ENCODE measurements around the gene SENP6. TPM values are rescaled to one million over a fixed set of nuclear protein-coding genes. Genes with fewer than 3 reads are reported as not detected.
"Not testable (repeated sequence)": the region's sequence is repeated elsewhere in the genome, so short reads cannot be mapped to it uniquely, and the experiment has no call there.

The SENP6 gene
- total RNA-seq, 2 donors from 2014 or later, result 54.6 to 59.8 TPM

DNA sequence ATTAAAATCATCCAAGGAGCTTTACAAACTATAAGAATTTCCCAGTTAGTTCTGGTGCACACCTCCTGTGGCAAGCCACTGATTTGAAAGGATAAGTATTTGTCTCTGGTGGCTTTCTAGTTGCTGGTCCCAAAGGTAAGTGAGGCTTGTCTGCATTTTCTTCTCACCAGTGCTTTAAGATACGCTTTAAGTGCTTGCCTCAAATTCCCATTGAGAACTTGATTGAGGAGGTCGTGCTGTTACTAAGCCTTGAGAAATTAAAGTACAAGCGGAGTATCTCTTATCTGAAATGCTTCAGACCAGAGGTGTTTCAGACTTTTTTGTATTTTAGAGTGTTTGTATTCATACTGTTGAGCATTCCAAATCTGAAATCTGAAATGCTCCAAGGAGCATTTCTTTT lies 117.5 kb downstream of the SENP6 start:
- Histone ChIP-seq H3K4me1 (no peaks in the 10 kb centered on the region), H3K36me3 (peaks cover 24% of the 10 kb centered on the region), H3K27ac (no peak overlapping the region), H3K4me3 (no peak overlapping the region), H3K27me3 (no peaks in the 10 kb centered on the region), H3K9me3 (no peaks in the 10 kb centered on the region)
- TF ChIP-seq, protein P1, sequence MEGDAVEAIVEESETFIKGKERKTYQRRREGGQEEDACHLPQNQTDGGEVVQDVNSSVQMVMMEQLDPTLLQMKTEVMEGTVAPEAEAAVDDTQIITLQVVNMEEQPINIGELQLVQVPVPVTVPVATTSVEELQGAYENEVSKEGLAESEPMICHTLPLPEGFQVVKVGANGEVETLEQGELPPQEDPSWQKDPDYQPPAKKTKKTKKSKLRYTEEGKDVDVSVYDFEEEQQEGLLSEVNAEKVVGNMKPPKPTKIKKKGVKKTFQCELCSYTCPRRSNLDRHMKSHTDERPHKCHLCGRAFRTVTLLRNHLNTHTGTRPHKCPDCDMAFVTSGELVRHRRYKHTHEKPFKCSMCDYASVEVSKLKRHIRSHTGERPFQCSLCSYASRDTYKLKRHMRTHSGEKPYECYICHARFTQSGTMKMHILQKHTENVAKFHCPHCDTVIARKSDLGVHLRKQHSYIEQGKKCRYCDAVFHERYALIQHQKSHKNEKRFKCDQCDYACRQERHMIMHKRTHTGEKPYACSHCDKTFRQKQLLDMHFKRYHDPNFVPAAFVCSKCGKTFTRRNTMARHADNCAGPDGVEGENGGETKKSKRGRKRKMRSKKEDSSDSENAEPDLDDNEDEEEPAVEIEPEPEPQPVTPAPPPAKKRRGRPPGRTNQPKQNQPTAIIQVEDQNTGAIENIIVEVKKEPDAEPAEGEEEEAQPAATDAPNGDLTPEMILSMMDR (IDR thresholded peaks at IDR 0.05), result no peak
- no peak for DNase-seq (ENCODE audit: low spot score)

- Histone ChIP-seq H3K36me3 (no peaks in the 10 kb centered on the region), H3K4me1 (no peaks in the 10 kb centered on the region), H3K27ac (no peak overlapping the region), H3K4me3 (no peak overlapping the region), H3K27me3 (no peaks in the 10 kb centered on the region), H3K9me3 (no peaks in the 10 kb centered on the region)
- DNase-seq (ENCODE audit: low spot score), result no peak
- TF ChIP-seq, protein P1 (IDR thresholded peaks at IDR 0.05), result no peak
Observed at GRCh38 chr6:75723382-75723781, 121.7 kb downstream of the SENP6 start.

DNA sequence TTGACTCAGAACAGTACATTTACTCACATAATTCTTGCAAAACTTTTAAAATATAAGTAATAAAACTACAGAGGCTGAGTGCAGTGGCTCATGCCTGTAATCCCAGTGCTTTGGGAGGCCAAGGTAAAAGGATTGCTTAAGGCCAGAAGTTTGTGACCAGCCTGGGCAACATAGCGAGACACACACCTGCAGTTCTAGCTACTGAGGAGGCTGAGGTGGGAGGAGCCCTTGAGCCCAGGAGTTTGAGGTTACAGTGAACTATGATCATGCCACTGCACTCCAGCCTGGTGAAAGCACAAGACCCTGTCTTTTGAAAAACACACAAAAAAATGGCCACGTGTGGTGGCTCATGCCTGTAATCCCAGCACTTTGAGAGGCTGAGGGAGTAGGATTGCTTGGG lies 125.5 kb downstream of the SENP6 start:
- TF ChIP-seq, protein P1 (IDR thresholded peaks at IDR 0.05), result no peak
- H3K4me3 ChIP-seq, result no peak overlapping the region
- no peaks in the 10 kb centered on the region for H3K9me3 ChIP-seq
- H3K27ac ChIP-seq, result no peak overlapping the region
- no peaks in the 10 kb centered on the region for H3K4me1 ChIP-seq
- DNase-seq (ENCODE audit: low spot score), result no peak
- no peaks in the 10 kb centered on the region for H3K27me3 ChIP-seq
- H3K36me3 ChIP-seq, result no peaks in the 10 kb centered on the region

GRCh38 chr6:75731029-75731428 lies 129.3 kb downstream of the SENP6 start:
- H3K4me1 ChIP-seq; H3K36me3 ChIP-seq; H3K4me3 ChIP-seq; H3K27ac ChIP-seq; H3K27me3 ChIP-seq; H3K9me3 ChIP-seq; DNase-seq (ENCODE audit: low spot score): not testable (repeated sequence)

- Histone ChIP-seq H3K27ac (no peak overlapping the region), H3K4me3 (no peak overlapping the region), H3K27me3 (no peaks in the 10 kb centered on the region), H3K36me3 (no peaks in the 10 kb centered on the region), H3K4me1 (no peaks in the 10 kb centered on the region), H3K9me3 (no peaks in the 10 kb centered on the region)
- DNase-seq (ENCODE audit: low spot score), result no peak
- TF ChIP-seq, protein P1 (IDR thresholded peaks at IDR 0.05), result no peak
Observed at GRCh38 chr6:75735491-75736186, 134.0 kb downstream of the SENP6 start.

DNA sequence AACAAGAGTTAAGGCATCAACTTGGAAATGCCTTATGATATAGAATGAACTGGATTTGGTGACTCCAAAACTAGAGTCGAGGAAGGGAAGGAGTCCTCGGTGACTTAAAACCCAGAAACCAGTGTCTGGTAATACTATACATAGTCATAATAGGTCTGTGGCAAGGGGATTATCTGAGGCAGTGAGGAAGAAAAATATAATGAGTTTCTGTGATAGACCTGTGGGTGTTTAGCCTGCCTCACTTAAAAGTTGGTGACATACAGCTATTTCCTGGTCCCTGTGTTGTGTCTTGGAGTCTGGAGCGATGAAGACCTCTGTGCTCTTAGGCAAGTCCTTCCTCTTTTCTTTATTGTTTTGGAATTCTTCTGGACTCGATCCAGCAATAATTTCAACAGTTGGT lies 142.3 kb downstream of the SENP6 start:
- no peaks in the 10 kb centered on the region for H3K9me3 ChIP-seq
- no peak overlapping the region for H3K4me3 ChIP-seq
- TF ChIP-seq, protein P1 (IDR thresholded peaks at IDR 0.05), result no peak
- no peaks in the 10 kb centered on the region for H3K36me3 ChIP-seq
- DNase-seq (ENCODE audit: low spot score), result no peak
- H3K27ac ChIP-seq, result no peak overlapping the region
- no peaks in the 10 kb centered on the region for H3K4me1 ChIP-seq
- no peaks in the 10 kb centered on the region for H3K27me3 ChIP-seq

Measured in right atrium auricular region (tissue), 2 donors.